Motor neuron (in vitro differentiated cells): ENCODE data around the gene GFRAL. TPM values are rescaled to one million over a fixed set of nuclear protein-coding genes. Genes with fewer than 3 reads are reported as not detected.

ENCODE experiments used
- ATAC-seq, 8 experiments: fragments of 200-7000 bp; cut with Tn5 transposase; replicated peaks in 6 of 8; 2 replicates each; pipeline ENCODE4 v1.8.0; 2021; ENCODE audit warnings: mild to moderate bottlenecking in 8 of 8, moderate library complexity in 8 of 8
- H3K27ac ChIP-seq, 2 donors: fragments of 250-450 bp; sonication (Bioruptor Pico); 2 replicates each; pipeline ENCODE4 v1.9.0; 2021; ENCODE audit warnings: antibody characterized with exemption in 2 of 2, mild to moderate bottlenecking in 2 of 2, moderate library complexity in 1 of 2
- H3K4me1 ChIP-seq, 2 donors: fragments of 250-450 bp; sonication (Bioruptor Pico); replicated peaks in 1 of 2; 2 replicates each; pipeline ENCODE4 v1.6.1; 2021; ENCODE audit warnings: antibody characterized with exemption in 2 of 2, mild to moderate bottlenecking in 2 of 2, moderate library complexity in 1 of 2
- H3K4me3 ChIP-seq, 5 donors: fragments of 250-450 bp; sonication (Bioruptor Pico); 2 replicates each; pipeline ENCODE4 v1.9.0; 2021; ENCODE audit warnings: antibody characterized with exemption in 5 of 5, mild to moderate bottlenecking in 5 of 5, moderate library complexity in 4 of 5
- WGBS, 10 experiments: fragments of 450-650 bp; shearing (Covaris generic); methylation state at CpG; one replicate each; pipeline ENCODE4 v1.0.0; 2022; 5-methylcytosine and 5-hydroxymethylcytosine counted together
- in situ Hi-C, 9 experiments: fragments of 400-800 bp; cut with MboI; loops; one replicate each; pipeline ENCODE4 v1.15.0; 2021; ENCODE audit warnings: low sequenced_read_pairs in 9 of 9, low pct_unique_long_range_greater_than_20kb in 2 of 9; ENCODE audit not compliant: unreplicated experiment in 9 of 9
- total RNA-seq, 8 experiments: library from RNA; unstranded; fragments of 300-600 nt; gene quantifications; 2 replicates each; pipeline versions ENCODE4 v1.2.3 to v1.2.4, GENCODE V29; 2022

The GFRAL gene
- total RNA-seq, 8 experiments from 2014 or later: 0.18 TPM; not detected in 7

DNA sequence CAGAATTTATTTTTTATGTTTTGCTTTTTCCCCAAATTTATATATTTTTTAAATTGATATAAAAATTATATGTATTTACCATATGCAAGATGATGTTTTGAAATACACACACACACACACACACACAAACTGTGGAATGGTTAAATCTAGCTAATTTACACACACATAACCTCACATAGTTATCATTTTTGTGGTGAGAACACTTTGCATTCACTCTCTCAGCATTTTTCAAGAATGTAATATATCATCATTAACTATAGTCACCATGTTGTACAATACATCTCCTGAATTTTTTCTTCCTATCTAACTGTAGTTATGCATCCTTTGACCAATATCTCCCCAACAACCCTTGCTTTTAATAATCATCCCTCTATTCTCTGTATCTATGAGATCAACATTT, 52.2 kb downstream of the GFRAL start:
- no peaks in the 10 kb centered on the region for H3K4me1 ChIP-seq
- no peak overlapping the region for H3K4me3 ChIP-seq
- in situ Hi-C loops: no loop called here
- H3K27ac ChIP-seq: no peak overlapping the region
- peak in 1 of 8 experiments; percentile 41 for ATAC-seq

DNA sequence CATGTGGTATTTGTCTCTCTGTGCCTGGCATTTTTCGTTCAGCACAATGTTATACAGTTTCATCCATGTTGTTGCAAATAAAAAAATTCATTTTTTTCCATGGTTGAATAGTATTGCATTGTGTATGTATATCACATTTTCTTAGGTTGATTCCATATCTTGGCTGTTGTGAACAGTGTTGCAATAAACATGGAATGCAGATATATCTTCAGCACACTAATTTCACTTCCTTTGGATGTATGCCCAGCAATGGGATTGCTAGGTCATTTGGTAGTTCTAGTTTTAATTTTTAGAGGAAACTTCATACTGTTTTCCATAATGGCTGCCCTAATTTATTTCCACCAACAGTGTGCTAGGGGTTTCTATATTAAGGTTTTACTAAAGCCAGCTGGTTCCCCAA, 52.6 kb downstream of the GFRAL start:
- in situ Hi-C loops: no loop called here
- Histone ChIP-seq H3K27ac (no peak overlapping the region), H3K4me3 (no peak overlapping the region), H3K4me1 (no peaks in the 10 kb centered on the region)
- 0 to 100% (median 67%) methylated on average over 1 of the region's 1 CpG; no CpG with 5 or more reads in 3 of the 10 experiments for WGBS, 10 experiments
- ATAC-seq: no peak

DNA sequence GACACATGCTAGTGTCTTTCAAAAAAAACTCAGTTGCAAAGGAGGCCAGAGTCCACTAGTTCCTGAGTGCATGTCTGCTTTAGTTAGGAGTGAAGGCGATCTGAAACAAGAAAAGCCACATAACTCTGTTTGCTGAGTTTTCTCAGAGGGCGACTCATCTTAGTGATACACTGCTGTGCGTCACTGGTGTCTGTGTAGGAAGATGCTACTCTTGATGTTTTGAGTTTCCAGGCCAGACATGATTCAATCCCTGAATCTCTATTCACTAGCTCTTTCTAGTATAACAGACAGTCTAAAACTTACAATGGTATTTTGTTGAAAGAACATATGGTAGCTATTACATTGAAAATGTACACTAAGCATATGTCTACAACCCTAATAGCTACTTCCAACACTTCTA, 60.9 kb downstream of the GFRAL start:
- ATAC-seq: no peak
- 0 to 100% (median 79%) methylated on average over 1 to 3 of the region's 3 CpGs; no CpG with 5 or more reads in 1 of the 10 experiments for WGBS, 10 experiments
- Histone ChIP-seq H3K4me3 (no peak overlapping the region), H3K27ac (no peak overlapping the region), H3K4me1 (no peaks in the 10 kb centered on the region)
- in situ Hi-C loops: no loop called here

DNA sequence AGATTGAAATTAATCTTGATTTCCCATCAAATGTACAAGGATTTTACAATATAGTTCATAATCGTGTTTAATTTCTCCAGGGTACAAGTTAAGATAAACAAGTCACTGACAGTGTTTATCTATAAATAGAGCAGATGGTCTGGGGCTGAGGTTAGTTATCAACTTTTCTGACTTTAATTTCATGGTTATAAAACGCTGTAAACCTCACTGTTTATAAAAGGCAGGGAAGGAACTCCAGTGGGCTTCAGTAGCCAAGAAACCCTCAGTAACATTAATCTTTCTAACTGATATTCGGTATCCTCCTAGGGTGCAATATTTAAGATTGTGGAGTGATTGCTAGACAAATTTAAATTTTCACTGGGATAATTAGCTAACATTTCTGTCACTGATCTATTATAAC, 68.6 kb downstream of the GFRAL start:
- Histone ChIP-seq H3K4me3 (no peak overlapping the region), H3K4me1 (no peaks in the 10 kb centered on the region), H3K27ac (no peak overlapping the region)
- in situ Hi-C loops: no loop called here
- 4 to 100% (median 68%) methylated on average over 1 to 3 of the region's 3 CpGs for WGBS, 10 experiments
- ATAC-seq: no peak

DNA sequence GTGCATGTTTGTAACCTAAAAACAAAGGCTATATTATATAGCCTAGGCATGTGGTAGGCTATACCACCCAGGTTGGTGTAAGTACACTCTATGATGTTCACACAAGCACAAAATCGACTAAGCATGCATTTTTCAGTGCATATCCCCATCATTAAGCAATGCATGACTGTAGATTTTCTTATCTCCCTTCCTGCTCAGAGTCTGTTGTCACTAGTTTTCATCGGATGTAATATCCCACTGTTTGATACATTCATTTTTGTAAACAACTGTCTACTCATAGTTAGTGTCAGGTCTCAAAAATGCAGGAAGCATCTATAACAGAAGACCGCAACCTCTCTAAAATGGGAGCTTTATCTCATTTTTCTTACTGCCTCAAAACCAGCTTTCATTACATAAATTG, 70.7 kb downstream of the GFRAL start:
- Histone ChIP-seq H3K4me1 (no peaks in the 10 kb centered on the region), H3K27ac (no peak overlapping the region), H3K4me3 (no peak overlapping the region)
- in situ Hi-C loops: no loop called here
- WGBS, 10 experiments: 47 to 100% (median 80%) methylated on average over 2 to 3 of the region's 3 CpGs; no CpG with 5 or more reads in 1 of the 10 experiments
- ATAC-seq: no peak

DNA sequence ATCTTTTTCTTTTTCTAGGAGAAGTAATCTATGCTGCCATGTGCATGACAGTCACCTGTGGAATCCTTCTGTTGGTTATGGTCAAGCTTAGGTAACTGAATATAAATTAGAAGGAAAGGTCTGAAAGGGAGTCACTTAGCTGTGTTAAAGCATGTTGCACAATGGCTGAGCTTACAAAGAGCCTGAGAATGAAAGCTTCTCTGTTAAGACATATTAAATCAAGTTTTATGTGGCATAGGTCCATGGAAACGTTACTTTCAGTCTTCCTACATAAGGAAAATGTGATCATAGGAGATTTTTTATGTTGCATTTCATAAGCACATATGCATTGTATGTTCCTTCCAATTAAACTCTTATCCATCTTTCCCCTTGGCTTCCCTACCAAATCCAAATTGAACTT, 72.1 kb downstream of the GFRAL start:
- H3K27ac ChIP-seq: no peak overlapping the region
- no peaks in the 10 kb centered on the region for H3K4me1 ChIP-seq
- in situ Hi-C loops: no loop called here
- ATAC-seq: peak in 1 of 8 experiments; percentile 55
- 0 to 63% (median 0%) methylated on average over 1 of the region's 1 CpG; no CpG with 5 or more reads in 3 of the 10 experiments for WGBS, 10 experiments
- H3K4me3 ChIP-seq: no peak overlapping the region

DNA sequence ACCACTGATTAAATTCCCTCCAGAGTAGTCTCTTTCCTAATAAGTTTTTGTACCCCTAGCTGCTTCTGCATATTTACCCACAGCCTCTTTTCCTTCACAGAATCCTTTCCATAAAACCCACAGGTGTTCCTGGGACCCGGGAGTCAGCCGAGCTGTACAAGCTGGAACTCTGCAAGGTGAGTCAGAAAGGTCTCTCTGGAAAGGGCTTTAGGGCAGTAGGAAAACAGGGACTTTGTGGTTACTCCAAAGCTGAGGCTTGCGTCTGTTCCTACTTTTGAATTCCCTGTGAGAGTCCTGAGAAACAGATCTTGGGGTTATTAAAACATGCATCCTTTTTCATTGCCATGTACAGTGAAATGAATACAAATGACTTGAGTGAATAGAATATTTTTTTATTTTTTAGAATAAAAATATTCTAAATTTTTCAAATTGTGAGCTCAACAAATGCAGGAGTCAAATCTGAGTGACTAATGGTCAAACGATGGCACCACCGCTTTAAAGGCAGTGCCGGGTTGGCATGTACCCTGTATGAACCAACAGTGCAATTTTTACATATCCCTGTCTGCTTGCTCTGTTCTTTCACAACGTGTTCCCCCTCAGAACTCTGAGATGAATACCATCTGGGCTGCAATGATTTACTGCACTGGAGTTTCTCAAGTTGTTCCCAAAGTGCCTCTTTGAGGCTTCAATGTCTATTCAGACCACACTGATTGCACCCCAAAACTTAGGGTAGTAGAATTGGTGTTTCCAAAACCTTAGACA, 78.4 kb downstream of the GFRAL start:
- H3K4me3 ChIP-seq: no peak overlapping the region
- no peak for ATAC-seq
- H3K27ac ChIP-seq: no peak overlapping the region
- in situ Hi-C loops: no loop called here
- 0 to 100% (median 82%) methylated on average over 3 to 7 of the region's 7 CpGs; no CpG with 5 or more reads in 1 of the 10 experiments for WGBS, 10 experiments
- H3K4me1 ChIP-seq: no peaks in the 10 kb centered on the region

DNA sequence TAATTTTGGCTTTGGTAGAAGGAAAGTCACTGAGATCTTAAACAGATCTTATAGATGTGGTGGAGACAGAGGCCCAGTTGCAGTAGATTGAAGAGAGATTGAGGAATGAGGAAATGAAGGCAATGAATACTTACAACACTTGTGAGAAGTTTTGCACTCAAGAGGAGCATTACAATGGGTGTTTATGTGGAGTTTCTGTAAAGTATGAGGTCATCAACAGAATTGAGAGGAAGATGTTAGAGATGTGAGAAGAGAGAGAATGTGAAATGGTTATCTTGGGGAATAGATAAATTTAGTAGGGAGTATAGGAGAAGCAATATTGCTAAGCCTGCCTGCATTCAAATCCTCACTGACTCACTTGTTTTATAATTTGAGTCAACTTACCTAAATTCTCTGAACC, 83.4 kb downstream of the GFRAL start:
- in situ Hi-C loops: no loop called here
- Histone ChIP-seq H3K4me1 (no peaks in the 10 kb centered on the region), H3K4me3 (no peak overlapping the region), H3K27ac (no peak overlapping the region)
- no peak for ATAC-seq

DNA sequence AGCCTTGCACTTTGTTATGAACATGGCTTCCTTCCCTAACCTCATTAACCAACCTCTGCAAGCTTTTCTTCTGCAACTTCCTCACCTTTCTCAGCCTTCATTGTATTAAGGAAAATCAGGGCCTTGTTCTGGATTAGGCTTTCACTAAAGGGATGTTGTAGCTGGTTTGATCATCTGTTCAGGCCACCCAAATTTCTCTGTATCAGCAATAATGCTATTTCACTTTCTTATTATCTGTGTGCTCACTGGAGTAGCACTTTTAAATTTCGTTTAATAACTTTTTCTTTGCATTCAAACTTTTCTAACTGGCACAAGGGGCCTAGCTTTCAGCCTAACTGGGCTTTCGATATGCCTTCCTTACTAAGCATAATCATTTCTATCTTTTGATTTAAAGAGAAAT, 96.7 kb downstream of the GFRAL start:
- 25 to 67% (median 46%) methylated on average over 2 of the region's 2 CpGs; no CpG with 5 or more reads in 2 of the 10 experiments for WGBS, 10 experiments
- Histone ChIP-seq H3K27ac (no peak overlapping the region), H3K4me1 (no peaks in the 10 kb centered on the region), H3K4me3 (no peak overlapping the region)
- in situ Hi-C loops: no loop called here
- no peak for ATAC-seq

DNA sequence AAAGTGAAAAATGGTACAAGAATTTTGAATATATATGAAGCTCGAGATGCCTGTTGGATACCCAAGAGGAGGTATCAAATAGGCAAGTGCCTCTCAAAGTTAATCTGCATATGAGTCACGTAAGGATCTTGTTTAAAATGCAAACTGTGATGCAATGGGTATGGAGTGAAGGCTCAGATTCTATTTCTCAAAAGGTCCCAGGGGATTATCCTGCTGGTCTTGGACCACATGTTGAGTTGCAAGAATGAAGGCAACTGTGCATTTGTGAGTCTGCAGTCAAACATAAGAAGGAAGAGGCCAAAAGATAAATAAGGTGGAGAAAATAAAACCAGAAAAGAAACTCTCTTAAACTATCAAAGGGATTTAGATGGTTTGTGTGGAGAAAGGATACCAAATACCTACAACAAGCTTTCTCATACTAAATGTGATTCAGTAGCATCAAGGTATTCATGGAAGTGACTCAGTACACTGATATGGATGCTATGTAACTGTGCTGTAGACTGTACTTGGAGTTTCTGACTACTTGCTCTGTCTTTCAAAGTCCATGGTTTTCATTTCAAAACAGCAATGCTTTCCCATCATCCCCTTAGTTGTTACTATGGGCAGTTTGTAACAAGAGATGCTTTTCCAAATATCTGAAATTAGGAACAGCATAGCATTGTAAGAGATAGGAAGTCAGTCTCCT, 106.3 kb downstream of the GFRAL start:
- peak in 3 of 8 experiments; percentile 38 to 95 (median 78) for ATAC-seq
- in situ Hi-C loops: loop anchor here in 5 of 9 experiments (25.0 kb wide), 2 partner anchors 454 to 854 kb away; partner anchors contain the start of gene BMP5 (in 4 of the 5)
- no peaks in the 10 kb centered on the region for H3K4me1 ChIP-seq
- no peak overlapping the region for H3K27ac ChIP-seq
- WGBS, 10 experiments: 19 to 83% (median 50%) methylated on average over 1 to 2 of the region's 2 CpGs; no CpG with 5 or more reads in 1 of the 10 experiments
- no peak overlapping the region for H3K4me3 ChIP-seq

DNA sequence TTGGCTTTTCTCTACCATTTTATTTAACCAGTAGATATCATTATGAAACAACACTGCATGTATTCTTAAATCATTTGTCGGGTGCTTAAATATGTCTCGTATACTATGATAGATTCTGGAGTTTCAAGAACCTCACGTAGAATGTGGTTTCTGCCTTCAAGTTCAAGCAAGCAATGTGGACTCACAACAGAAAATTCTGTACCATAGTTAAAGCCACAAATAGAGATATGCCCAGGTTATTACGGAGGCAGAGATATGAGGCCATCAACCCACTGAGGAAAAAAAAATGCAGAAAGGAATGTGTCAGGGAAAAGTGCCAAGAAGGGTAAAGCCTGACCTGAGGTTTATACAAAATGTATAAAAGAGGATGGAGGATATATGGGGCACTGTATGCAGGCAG, 109.9 kb downstream of the GFRAL start:
- Histone ChIP-seq H3K4me3 (no peak overlapping the region), H3K4me1 (no peaks in the 10 kb centered on the region), H3K27ac (no peak overlapping the region)
- in situ Hi-C loops: loop anchor here in 5 of 9 experiments (25.0 kb wide), 2 partner anchors 450 to 850 kb away; partner anchors contain the start of gene BMP5 (in 4 of the 5)
- no peak for ATAC-seq
- 67 to 100% (median 91%) methylated on average over 2 to 4 of the region's 4 CpGs for whole genome bisulfite sequencing, 10 experiments

DNA sequence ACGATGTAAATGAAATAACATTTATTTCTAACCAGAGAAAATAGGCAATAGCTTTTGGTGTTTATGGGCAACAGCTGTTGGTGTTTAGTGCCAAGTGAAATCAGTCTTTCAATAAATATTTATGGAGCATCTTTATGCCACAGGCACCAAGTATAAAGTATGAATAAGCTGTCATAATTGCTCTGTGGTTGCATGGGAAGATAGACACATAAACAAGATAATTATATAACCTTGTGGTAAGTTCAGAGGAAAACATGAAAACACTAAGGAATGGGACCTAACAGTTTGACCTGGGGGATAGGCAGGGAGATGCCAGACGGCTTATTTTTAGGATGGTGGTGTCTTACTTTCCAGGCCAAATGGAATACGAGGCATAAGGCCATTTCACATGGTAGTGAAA, 110.9 kb downstream of the GFRAL start:
- H3K4me1 ChIP-seq: no peaks in the 10 kb centered on the region
- peak in 1 of 8 experiments; percentile 69 for ATAC-seq
- WGBS, 10 experiments: 6 to 92% (median 77%) methylated on average over 1 to 3 of the region's 3 CpGs
- H3K27ac ChIP-seq: no peak overlapping the region
- in situ Hi-C loops: loop anchor here in 5 of 9 experiments (25.0 kb wide), 2 partner anchors 449 to 849 kb away; partner anchors contain the start of gene BMP5 (in 4 of the 5)
- no peak overlapping the region for H3K4me3 ChIP-seq

DNA sequence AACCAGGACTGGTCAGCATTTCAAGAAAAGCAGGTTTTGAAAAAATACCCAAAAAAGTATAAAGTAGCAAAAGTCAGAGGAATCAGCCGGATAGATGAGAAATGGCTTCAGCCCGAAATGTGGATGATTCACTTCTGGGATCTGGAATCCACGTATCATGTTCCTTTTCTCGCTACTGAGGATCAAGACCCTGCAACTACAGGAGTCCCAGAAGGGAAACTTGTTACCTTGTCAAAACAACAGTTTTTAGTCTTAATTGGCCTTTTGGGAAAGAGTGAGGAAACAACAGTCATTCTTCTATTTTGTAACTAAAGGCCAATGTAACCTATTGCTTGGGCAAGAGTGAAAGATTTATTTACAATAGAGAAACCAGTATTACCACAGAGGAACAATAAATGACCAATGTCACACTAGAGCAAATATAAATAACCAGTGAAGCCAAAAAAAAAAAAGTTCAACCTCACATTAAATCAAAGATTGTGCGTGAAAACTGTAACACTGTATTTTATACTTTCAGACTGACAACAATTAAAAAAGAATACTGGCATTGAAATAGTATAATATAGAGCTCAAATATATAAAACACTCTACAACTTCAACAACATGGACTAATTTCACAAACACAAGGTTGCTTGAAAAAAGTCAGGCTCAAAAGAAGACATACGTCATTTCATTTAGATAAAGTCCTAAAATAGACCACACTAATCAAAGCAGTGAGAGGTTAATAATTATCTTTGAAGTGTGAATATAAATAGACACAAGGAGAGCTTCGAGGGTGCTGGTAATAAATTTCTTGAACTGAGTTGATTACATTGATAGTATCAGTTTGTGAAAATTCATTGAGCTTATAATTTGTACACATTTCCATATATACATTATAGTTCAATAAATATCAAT, 116.2 kb downstream of the GFRAL start:
- H3K4me1 ChIP-seq: no peaks in the 10 kb centered on the region
- no peak overlapping the region for H3K27ac ChIP-seq
- ATAC-seq: no peak
- in situ Hi-C loops: loop anchor here in 5 of 9 experiments (5.0 to 25.0 kb wide), 3 partner anchors 444 to 844 kb away; partner anchors contain the start of gene BMP5 (in 4 of the 5)
- WGBS, 10 experiments: 48 to 97% (median 77%) methylated on average over 5 to 7 of the region's 7 CpGs
- H3K4me3 ChIP-seq: no peak overlapping the region
